Upper lobe of left lung (tissue), 6 donors: Measurements from ENCODE around the gene PDE4D. TPM values are rescaled to one million over a fixed set of nuclear protein-coding genes. Genes with fewer than 3 reads are reported as not detected.

Source experiments
- ATAC-seq, 2 donors: fragments of 200-7000 bp; cut with Tn5 transposase; one replicate each; pipeline ENCODE4 v1.9.1; 2022; ENCODE audit warnings: mild to moderate bottlenecking in 2 of 2, moderate library complexity in 2 of 2; ENCODE audit not compliant: low FRiP score in 2 of 2
- DNase-seq, 2 donors: peaks; one replicate each; pipeline ENCODE4 v3.0.0-alpha.2; 2019 to 2020
- H3K27ac ChIP-seq, 4 donors: fragments of 200-600 bp; sonication (generic); one replicate each; pipeline ENCODE4 v1.5.1; 2016 to 2019
- H3K27me3 ChIP-seq, 4 donors: fragments of 200-600 bp; sonication (generic); one replicate each; pipeline ENCODE4 v1.5.1; 2017 to 2019
- H3K36me3 ChIP-seq, 4 donors: fragments of 200-600 bp; sonication (generic); one replicate each; pipeline ENCODE4 v1.5.1; 2016 to 2019
- H3K4me1 ChIP-seq, 4 donors: fragments of 200-600 bp; sonication (generic); one replicate each; pipeline ENCODE4 v1.5.1; 2018 to 2019
- H3K4me3 ChIP-seq, 4 donors: fragments of 200-600 bp; sonication (generic); one replicate each; pipeline ENCODE4 v1.5.1; 2017 to 2019; ENCODE audit warnings: mild to moderate bottlenecking in 2 of 4, moderate library complexity in 1 of 4
- H3K9me3 ChIP-seq, 4 donors: fragments of 200-600 bp; sonication (generic); one replicate each; pipeline ENCODE4 v1.5.1; 2018 to 2019
- EP300 ChIP-seq, 4 donors: sonication (generic); formaldehyde crosslinking; IDR thresholded peaks; one replicate each; pipeline ENCODE4 v1.5.1; 2017; ENCODE audit warnings: antibody characterized with exemption in 4 of 4, control low read depth in 2 of 4
- POLR2A ChIP-seq, 4 donors: fragments of 450-650 bp; IDR thresholded peaks; one replicate each; pipeline ENCODE4 v1.5.1; 2016 to 2017; ENCODE audit warnings: antibody characterized with exemption in 4 of 4, mild to moderate bottlenecking in 2 of 4
- POLR2AphosphoS5 ChIP-seq, 2 donors: sonication (generic); formaldehyde crosslinking; IDR thresholded peaks; one replicate each; pipeline ENCODE4 v1.5.1; 2017; ENCODE audit warnings: antibody characterized with exemption in 2 of 2
- WGBS, 2 donors: methylation state at CpG; one replicate each; pipeline ENCODE4 v1.1.5; 2017 to 2018; 5-methylcytosine and 5-hydroxymethylcytosine counted together
- total RNA-seq, 6 donors: library from RNA; depleted of rRNA in 4 of 6; stranded (reverse); fragments of >200 nt in 4 of 6; gene quantifications; one replicate each; pipeline versions ENCODE4 v1.1.0 to v1.2.1, GENCODE V29; 2016 to 2021
- TF ChIP-seq, protein P1 (sequence below), 6 experiments: fragments of 450-650 bp in 4 of 6; fragments of 200-600 bp in 2 of 6; sonication (generic) in 2 of 6; IDR thresholded peaks; one replicate each; pipeline ENCODE4 v1.5.1; 2016 to 2019; ENCODE audit warnings: antibody characterized with exemption in 6 of 6
- donor health status: DM: no; HTN: no; CAD: no; lungs with moderate emphysema.
- donor health status: DM: no; HTN: yes; CAD: no; lungs with severe emphysema.

Gene PDE4D
- total RNA-seq, 6 donors from 2014 or later: 50.4 to 188 (median 84.0) TPM

GRCh38 chr5:59094864-59095263 lies 798.7 kb downstream of the PDE4D start:
- TF ChIP-seq, protein P1, sequence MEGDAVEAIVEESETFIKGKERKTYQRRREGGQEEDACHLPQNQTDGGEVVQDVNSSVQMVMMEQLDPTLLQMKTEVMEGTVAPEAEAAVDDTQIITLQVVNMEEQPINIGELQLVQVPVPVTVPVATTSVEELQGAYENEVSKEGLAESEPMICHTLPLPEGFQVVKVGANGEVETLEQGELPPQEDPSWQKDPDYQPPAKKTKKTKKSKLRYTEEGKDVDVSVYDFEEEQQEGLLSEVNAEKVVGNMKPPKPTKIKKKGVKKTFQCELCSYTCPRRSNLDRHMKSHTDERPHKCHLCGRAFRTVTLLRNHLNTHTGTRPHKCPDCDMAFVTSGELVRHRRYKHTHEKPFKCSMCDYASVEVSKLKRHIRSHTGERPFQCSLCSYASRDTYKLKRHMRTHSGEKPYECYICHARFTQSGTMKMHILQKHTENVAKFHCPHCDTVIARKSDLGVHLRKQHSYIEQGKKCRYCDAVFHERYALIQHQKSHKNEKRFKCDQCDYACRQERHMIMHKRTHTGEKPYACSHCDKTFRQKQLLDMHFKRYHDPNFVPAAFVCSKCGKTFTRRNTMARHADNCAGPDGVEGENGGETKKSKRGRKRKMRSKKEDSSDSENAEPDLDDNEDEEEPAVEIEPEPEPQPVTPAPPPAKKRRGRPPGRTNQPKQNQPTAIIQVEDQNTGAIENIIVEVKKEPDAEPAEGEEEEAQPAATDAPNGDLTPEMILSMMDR (IDR thresholded peaks at IDR 0.05): no peak
- TF ChIP-seq POLR2AphosphoS5 (IDR thresholded peaks at IDR 0.05) (no peak), EP300 (IDR thresholded peaks at IDR 0.05) (no peak), POLR2A (IDR thresholded peaks at IDR 0.05) (no peak)

GRCh38 chr5:59093329-59093728 lies 800.2 kb downstream of the PDE4D start:
- 47 to 57% methylated on average over 6 of the region's 6 CpGs for WGBS, 2 donors
- Histone ChIP-seq H3K27ac (peak overlapping the region; percentile 53 to 70 (median 68)), H3K27me3 (no peaks in the 10 kb centered on the region), H3K36me3 (no peaks in the 10 kb centered on the region), H3K9me3 (no peaks in the 10 kb centered on the region), H3K4me1 (peaks cover 0 to 8% (median 2%) of the 10 kb centered on the region in 4 donors), H3K4me3 (peak overlapping the region in 3 of 4 donors; percentile 33 to 44 (median 42))
- DNase-seq (peak in 1 of 2 donors; percentile 40), ATAC-seq (peak in 1 of 2 donors; percentile 39)
- TF ChIP-seq POLR2AphosphoS5 (IDR thresholded peaks at IDR 0.05) (no peak), EP300 (IDR thresholded peaks at IDR 0.05) (no peak)
- TF ChIP-seq, protein P1 (IDR thresholded peaks at IDR 0.05): no peak

More at GRCh38 chr5:59094864-59095263, 798.7 kb downstream of the PDE4D start:
- H3K27me3 ChIP-seq: no peaks in the 10 kb centered on the region
- H3K36me3 ChIP-seq: no peaks in the 10 kb centered on the region
- peak overlapping the region in 3 of 4 donors; percentile 6 to 73 (median 52) for H3K27ac ChIP-seq
- WGBS, 2 donors: 77 to 85% methylated on average over 2 of the region's 2 CpGs
- no peak for ATAC-seq
- no peak for DNase-seq
- H3K9me3 ChIP-seq: no peaks in the 10 kb centered on the region
- H3K4me3 ChIP-seq: no peak overlapping the region
- peaks cover 0 to 8% (median 2%) of the 10 kb centered on the region in 4 donors for H3K4me1 ChIP-seq

- DNase-seq (no peak), ATAC-seq (peak in 1 of 2 donors; percentile 28)
- no peaks in the 10 kb centered on the region for H3K36me3 ChIP-seq
- H3K27me3 ChIP-seq: no peaks in the 10 kb centered on the region
- H3K27ac ChIP-seq: peak overlapping the region; percentile 53 to 70 (median 68)
- peaks cover 0 to 8% (median 2%) of the 10 kb centered on the region in 4 donors for H3K4me1 ChIP-seq
- 46 to 51% methylated on average over 5 of the region's 5 CpGs for WGBS, 2 donors
- H3K9me3 ChIP-seq: no peaks in the 10 kb centered on the region
- peak overlapping the region in 3 of 4 donors; percentile 33 to 44 (median 42) for H3K4me3 ChIP-seq
- TF ChIP-seq POLR2AphosphoS5 (IDR thresholded peaks at IDR 0.05) (no peak), EP300 (IDR thresholded peaks at IDR 0.05) (no peak)
Observed at GRCh38 chr5:59092758-59093157, 800.8 kb downstream of the PDE4D start.

DNA sequence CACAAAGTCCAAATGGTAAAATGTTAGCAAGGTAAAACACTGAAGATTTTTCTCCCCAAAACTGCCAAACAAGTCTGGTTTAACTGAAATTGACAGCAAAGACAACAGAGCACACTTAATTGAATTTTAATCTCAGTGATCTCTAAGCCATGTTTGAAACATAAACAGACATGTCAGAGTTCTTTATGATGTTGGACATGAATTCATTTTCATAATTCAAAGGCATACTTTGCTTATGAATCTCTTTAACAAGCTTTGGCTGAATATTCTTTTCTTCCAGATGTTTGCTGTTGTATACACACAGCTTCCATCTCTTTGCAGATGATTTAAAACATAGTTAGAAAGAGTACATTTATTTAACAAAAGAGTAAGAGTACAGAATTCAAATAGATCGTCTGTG lies 801.6 kb downstream of the PDE4D start:
- ATAC-seq: no peak
- H3K9me3 ChIP-seq: no peaks in the 10 kb centered on the region
- peaks cover 0 to 8% (median 2%) of the 10 kb centered on the region in 4 donors for H3K4me1 ChIP-seq
- H3K27me3 ChIP-seq: no peaks in the 10 kb centered on the region
- H3K27ac ChIP-seq: no peak overlapping the region
- no peaks in the 10 kb centered on the region for H3K36me3 ChIP-seq
- DNase-seq: no peak
- WGBS, 2 donors: 51 to 56% methylated on average over 1 of the region's 1 CpG
- H3K4me3 ChIP-seq: peak overlapping the region in 1 of 4 donors; percentile 44
- no peak for TF ChIP-seq POLR2AphosphoS5 (IDR thresholded peaks at IDR 0.05)
- no peak for TF ChIP-seq POLR2A (IDR thresholded peaks at IDR 0.05)
- TF ChIP-seq EP300 (IDR thresholded peaks at IDR 0.05): no peak
- TF ChIP-seq, protein P1 (IDR thresholded peaks at IDR 0.05): no peak

- peaks cover 0 to 5% (median 0%) of the 10 kb centered on the region in 4 donors for H3K4me1 ChIP-seq
- no peak for ATAC-seq
- DNase-seq: no peak
- no peaks in the 10 kb centered on the region for H3K9me3 ChIP-seq
- H3K4me3 ChIP-seq: no peak overlapping the region
- H3K27me3 ChIP-seq: no peaks in the 10 kb centered on the region
- WGBS, 2 donors: 64 to 76% methylated on average over 6 of the region's 6 CpGs
- no peak overlapping the region for H3K27ac ChIP-seq
- TF ChIP-seq EP300 (IDR thresholded peaks at IDR 0.05) (no peak), POLR2AphosphoS5 (IDR thresholded peaks at IDR 0.05) (no peak), POLR2A (IDR thresholded peaks at IDR 0.05) (no peak)
- TF ChIP-seq, protein P1 (IDR thresholded peaks at IDR 0.05): no peak
- H3K36me3 ChIP-seq: no peaks in the 10 kb centered on the region
Observed at GRCh38 chr5:59090323-59090722, 803.2 kb downstream of the PDE4D start.
